Progenitor cell of endocrine pancreas (in vitro differentiated cells): ENCODE data around the gene PTPRD. TPM values are rescaled to one million over a fixed set of nuclear protein-coding genes. Genes with fewer than 3 reads are reported as not detected.

Source experiments
- DNase-seq: peaks from one replicate; pipeline ENCODE4 v3.0.0; 2021; ENCODE audit warnings: low spot score; ENCODE audit not compliant: unreplicated experiment
- H3K27ac Mint-ChIP-seq: 2 replicates; pipeline ENCODE4 v1.8.0; 2021; ENCODE audit warnings: mild to moderate bottlenecking, moderate library complexity, mixed read lengths
- H3K27me3 Mint-ChIP-seq: 2 replicates; pipeline ENCODE4 v1.8.0; 2021; ENCODE audit warnings: mixed read lengths
- H3K36me3 Mint-ChIP-seq: 2 replicates; pipeline ENCODE4 v1.8.0; 2022; ENCODE audit warnings: mixed read lengths; ENCODE audit not compliant: insufficient read depth
- H3K4me1 Mint-ChIP-seq: 2 replicates; pipeline ENCODE4 v1.8.0; 2021; ENCODE audit warnings: low read depth, mixed read lengths
- H3K4me3 Mint-ChIP-seq: 2 replicates; pipeline ENCODE4 v1.8.0; 2021; ENCODE audit warnings: low read depth, mild to moderate bottlenecking, moderate library complexity, mixed read lengths
- H3K9me3 Mint-ChIP-seq: 2 replicates; pipeline ENCODE4 v1.8.0; 2021; ENCODE audit warnings: low read depth, mixed read lengths
- total RNA-seq: library from RNA; stranded (reverse); gene quantifications from 2 replicates; pipeline ENCODE4 v1.2.1, GENCODE V29; 2021
- TF ChIP-seq, protein P1 (sequence below): fragments of 200-600 bp; sonication (generic); IDR thresholded peaks from one replicate; pipeline ENCODE4 v1.5.0; 2021; ENCODE audit warnings: antibody characterized with exemption, mild to moderate bottlenecking; ENCODE audit not compliant: unreplicated experiment

PTPRD gene
- total RNA-seq, 1 donor from 2014 or later: 124 TPM

DNA sequence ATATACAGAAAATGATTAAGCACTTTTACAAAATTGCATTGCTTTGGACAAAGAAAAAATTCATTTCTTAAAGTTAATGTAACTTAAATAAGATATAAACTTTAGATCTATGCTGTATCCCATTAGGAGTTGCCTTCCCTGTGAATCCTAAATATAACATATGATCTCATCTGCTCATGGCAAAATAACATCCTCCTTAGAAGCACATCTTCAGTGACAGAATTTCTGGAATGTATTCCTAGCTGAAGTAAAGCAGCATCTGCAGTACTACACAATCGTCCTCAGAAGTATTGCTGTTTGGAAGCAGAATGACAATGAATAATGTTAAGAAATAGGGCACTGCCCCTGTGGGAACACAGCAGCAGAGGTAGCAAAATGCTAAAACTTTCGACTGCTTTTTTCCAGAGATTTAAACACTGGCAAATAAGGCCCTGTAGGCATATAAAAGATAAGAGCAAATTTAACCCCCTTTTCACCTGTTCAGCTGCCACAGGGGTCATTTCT lies 571.0 kb downstream of the PTPRD start:
- H3K4me3 Mint-ChIP-seq: no peak overlapping the region
- TF ChIP-seq, protein P1, sequence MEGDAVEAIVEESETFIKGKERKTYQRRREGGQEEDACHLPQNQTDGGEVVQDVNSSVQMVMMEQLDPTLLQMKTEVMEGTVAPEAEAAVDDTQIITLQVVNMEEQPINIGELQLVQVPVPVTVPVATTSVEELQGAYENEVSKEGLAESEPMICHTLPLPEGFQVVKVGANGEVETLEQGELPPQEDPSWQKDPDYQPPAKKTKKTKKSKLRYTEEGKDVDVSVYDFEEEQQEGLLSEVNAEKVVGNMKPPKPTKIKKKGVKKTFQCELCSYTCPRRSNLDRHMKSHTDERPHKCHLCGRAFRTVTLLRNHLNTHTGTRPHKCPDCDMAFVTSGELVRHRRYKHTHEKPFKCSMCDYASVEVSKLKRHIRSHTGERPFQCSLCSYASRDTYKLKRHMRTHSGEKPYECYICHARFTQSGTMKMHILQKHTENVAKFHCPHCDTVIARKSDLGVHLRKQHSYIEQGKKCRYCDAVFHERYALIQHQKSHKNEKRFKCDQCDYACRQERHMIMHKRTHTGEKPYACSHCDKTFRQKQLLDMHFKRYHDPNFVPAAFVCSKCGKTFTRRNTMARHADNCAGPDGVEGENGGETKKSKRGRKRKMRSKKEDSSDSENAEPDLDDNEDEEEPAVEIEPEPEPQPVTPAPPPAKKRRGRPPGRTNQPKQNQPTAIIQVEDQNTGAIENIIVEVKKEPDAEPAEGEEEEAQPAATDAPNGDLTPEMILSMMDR: no peak
- H3K27ac Mint-ChIP-seq: no peak overlapping the region
- no peaks in the 10 kb centered on the region for H3K36me3 Mint-ChIP-seq
- no peaks in the 10 kb centered on the region for H3K27me3 Mint-ChIP-seq
- DNase-seq: no peak
- peaks cover 1% of the 10 kb centered on the region for H3K4me1 Mint-ChIP-seq
- no peaks in the 10 kb centered on the region for H3K9me3 Mint-ChIP-seq

DNA sequence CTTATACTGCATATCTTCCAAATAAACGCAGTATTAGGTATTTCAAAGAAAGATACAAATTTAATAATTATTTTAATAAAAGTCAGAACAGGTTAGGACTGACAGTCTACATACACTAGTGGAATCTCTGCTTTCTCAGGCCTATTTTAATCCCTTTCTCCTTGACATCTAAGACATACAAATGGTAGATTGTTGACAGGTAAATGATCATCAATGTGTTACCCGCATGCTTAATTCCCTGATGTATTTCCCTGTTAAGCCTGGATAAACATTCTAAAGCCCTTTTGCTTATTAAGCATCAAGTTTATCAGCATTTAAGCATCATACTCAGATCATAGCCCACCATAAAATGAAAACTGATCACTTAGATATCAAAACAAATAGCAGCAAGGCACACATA lies 576.7 kb downstream of the PTPRD start:
- H3K9me3 Mint-ChIP-seq: no peaks in the 10 kb centered on the region
- no peaks in the 10 kb centered on the region for H3K27me3 Mint-ChIP-seq
- TF ChIP-seq, protein P1: no peak
- no peaks in the 10 kb centered on the region for H3K36me3 Mint-ChIP-seq
- H3K4me1 Mint-ChIP-seq: no peaks in the 10 kb centered on the region
- no peak overlapping the region for H3K27ac Mint-ChIP-seq
- no peak for DNase-seq
- no peak overlapping the region for H3K4me3 Mint-ChIP-seq

DNA sequence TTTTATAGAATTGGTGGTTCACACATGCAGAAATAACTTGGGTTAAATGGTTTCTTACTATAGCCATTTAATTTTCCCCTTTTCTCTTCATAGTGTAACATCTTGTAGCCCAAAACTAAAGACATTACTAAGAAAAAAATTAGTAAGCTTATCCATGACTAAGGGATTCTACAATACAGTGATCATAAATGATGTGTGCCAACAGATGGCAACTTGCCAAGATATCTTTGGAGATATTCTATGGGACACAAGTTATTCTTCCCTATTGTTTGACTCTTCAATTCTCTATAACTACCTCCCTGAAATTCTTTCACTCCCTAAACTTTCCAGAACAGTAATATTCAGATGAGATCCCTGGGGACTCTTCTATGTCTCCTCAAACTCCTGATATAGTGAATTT lies 580.6 kb downstream of the PTPRD start:
- TF ChIP-seq, protein P1: no peak
- H3K4me1 Mint-ChIP-seq: no peaks in the 10 kb centered on the region

DNA sequence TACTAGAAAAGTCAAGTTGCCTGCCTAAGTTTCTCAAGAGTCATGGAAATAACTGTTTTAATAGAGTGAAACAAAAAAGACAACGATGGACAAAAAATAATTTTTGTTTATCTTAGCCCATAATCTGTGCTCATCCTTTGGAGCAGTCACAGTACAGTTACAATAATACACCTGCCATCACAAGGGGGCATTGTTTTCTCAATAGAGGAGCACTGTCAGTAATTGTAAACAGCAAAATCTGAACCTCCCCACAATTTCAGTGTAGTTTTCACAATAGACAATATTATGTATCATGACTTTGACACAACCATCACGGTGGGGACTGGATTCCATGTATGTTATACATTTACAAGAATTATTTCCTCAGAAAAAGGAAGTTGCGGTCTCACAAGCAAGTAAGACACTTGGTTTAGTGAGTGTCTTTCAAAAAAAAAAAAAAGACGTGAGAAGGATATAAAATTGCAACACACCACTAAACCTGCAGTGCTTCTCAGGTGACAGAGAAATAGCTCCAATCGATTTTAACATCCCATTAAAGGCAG lies 586.3 kb downstream of the PTPRD start:
- Mint-ChIP-seq H3K36me3 (peaks cover 2% of the 10 kb centered on the region), H3K4me1 (peaks cover 1% of the 10 kb centered on the region), H3K9me3 (peaks cover 14% of the 10 kb centered on the region), H3K27me3 (no peaks in the 10 kb centered on the region), H3K4me3 (no peak overlapping the region), H3K27ac (no peak overlapping the region)
- DNase-seq: no peak
- TF ChIP-seq, protein P1: no peak

More for the DNA sequence above, 580.6 kb downstream of the PTPRD start:
- Mint-ChIP-seq H3K9me3 (peaks cover 14% of the 10 kb centered on the region), H3K27ac (no peak overlapping the region), H3K27me3 (no peaks in the 10 kb centered on the region), H3K36me3 (peaks cover 2% of the 10 kb centered on the region), H3K4me3 (no peak overlapping the region)
- DNase-seq: no peak

DNA sequence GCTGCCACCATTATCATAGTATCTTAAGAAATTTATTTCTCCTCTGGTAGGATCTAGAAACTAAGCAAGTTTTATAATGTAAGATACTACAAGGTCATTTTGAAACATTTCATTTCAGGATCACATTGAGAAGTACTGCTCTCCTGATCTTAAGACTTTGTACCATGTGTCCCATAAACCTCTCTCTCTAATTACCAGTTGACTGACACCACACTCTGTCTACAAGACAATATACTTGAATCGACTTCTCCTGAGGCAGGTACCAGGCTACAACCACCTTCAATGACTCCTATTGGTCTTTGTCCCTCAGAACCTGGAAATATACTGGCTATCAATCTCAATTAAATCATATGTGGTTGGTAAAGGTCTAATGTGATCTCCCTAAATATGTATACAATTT lies 597.0 kb downstream of the PTPRD start:
- no peaks in the 10 kb centered on the region for H3K9me3 Mint-ChIP-seq
- H3K36me3 Mint-ChIP-seq: no peaks in the 10 kb centered on the region
- no peaks in the 10 kb centered on the region for H3K4me1 Mint-ChIP-seq
- TF ChIP-seq, protein P1: no peak
- no peaks in the 10 kb centered on the region for H3K27me3 Mint-ChIP-seq
- DNase-seq: no peak
- no peak overlapping the region for H3K4me3 Mint-ChIP-seq
- H3K27ac Mint-ChIP-seq: no peak overlapping the region
